ENCODE results near the gene TTLL11.

DNA sequence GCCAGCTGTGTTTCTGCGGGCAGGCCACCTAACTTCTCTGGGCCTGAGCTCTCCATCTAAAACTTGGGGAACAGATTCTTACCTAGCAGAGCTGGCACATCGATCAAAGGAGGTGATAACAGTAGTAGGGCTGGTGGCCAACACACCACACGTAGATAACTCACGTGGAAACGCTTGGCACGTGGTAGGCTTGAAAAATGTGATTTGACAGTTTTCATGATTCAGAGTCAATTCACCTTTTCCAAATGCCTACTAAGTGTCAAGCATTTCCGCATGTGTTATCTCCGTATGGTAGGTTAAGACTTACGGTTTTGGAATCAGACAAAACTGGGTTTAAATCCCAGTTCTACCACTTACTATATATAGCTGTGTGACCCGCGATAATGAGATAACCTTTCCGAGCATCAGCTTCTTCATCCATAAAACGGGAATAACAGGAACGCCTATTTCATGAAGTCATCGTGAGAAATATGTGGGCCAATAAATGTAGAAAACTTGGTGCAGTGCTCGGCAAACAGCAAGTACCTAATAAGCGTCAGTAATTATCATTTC is 41.0 kb upstream of the TTLL11 start:
- TF ChIP-seq, protein P1, sequence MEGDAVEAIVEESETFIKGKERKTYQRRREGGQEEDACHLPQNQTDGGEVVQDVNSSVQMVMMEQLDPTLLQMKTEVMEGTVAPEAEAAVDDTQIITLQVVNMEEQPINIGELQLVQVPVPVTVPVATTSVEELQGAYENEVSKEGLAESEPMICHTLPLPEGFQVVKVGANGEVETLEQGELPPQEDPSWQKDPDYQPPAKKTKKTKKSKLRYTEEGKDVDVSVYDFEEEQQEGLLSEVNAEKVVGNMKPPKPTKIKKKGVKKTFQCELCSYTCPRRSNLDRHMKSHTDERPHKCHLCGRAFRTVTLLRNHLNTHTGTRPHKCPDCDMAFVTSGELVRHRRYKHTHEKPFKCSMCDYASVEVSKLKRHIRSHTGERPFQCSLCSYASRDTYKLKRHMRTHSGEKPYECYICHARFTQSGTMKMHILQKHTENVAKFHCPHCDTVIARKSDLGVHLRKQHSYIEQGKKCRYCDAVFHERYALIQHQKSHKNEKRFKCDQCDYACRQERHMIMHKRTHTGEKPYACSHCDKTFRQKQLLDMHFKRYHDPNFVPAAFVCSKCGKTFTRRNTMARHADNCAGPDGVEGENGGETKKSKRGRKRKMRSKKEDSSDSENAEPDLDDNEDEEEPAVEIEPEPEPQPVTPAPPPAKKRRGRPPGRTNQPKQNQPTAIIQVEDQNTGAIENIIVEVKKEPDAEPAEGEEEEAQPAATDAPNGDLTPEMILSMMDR (IDR thresholded peaks at IDR 0.05 in 4 of 5, conservative IDR thresholded peaks at IDR 0.05 in 1 of 5) = no peak
- TF ChIP-seq POLR2A (IDR thresholded peaks at IDR 0.05) = no peak
